ENCODE measurements around the gene LCN15. TPM values are rescaled to one million over a fixed set of nuclear protein-coding genes. Genes with fewer than 3 reads are reported as not detected.
A peak's percentile ranks its signal among the peaks of the same experiment; 100 is the strongest.

The LCN15 gene
- total and polyA plus RNA-seq, 2 of the 13 experiments (the other 11 are each of a cell fraction or from before 2014, with no cell fraction given): 1.3 to 53.7 TPM

GRCh38 chr9:136806631-136807201, 42.4 kb upstream of the LCN15 start:
- H3K79me2 ChIP-seq (ENCODE audit: insufficient read depth, low read length): peaks cover 59% of the 10 kb centered on the region
- ATAC-seq (peak; percentile 17), FAIRE-seq (no peak), DNase-seq (ENCODE audit: low spot score) (no peak)
- peak overlapping the region; percentile 86 for H3K9ac ChIP-seq (ENCODE audit: insufficient read depth, low read depth, low read length)
- peaks cover 75% of the 10 kb centered on the region for H3K4me1 ChIP-seq (ENCODE audit: insufficient read depth, low read length)
- no peaks in the 10 kb centered on the region; the same call in 1 of the 2 replicates for H4K20me1 ChIP-seq (ENCODE audit: insufficient read depth, low read length)
- ChIA-PET POLR2A (interaction anchor here (0.6 to 5.0 kb wide), 9 partner anchors 7 to 249 kb away, joined by 3 to 35 read pairs (median 6); partner anchors contain the start of genes CCDC183, TMEM141 and TRAF2), CTCF (ENCODE audit: low intra/inter-chr PET ratio, low total read pairs) (no interaction called here)
- peaks cover 2 to 5% of the 10 kb centered on the region in 2 experiments; a peak in 3 of 5 replicates for H3K36me3 ChIP-seq (replicated peaks in 1 of 2; ENCODE audit: control insufficient read depth in 1 of 2, insufficient read depth in 2 of 2, low read length in 2 of 2)
- WGBS (ENCODE audit: low lambda C conversion rate): 11% methylated on average over 12 of the region's 25 CpGs
- H3K4me3 ChIP-seq (replicated peaks in 1 of 3; ENCODE audit: insufficient read depth in 1 of 3, low read depth in 2 of 3, low read length in 3 of 3): peak overlapping the region; percentile 61 to 96 (median 88); a peak in 5 of 6 replicates
- no TSS peak for BruUV-seq (replicated peaks)
- intact Hi-C loops (cut with micrococcal nuclease; ENCODE audit: unreplicated experiment) (no loop called here), in situ Hi-C loops (cut with HindIII; ENCODE audit: extremely low pct_ligation_motif_present, low pct_unique_long_range_greater_than_20kb) (no loop called here)
- no peak overlapping the region for H2AFZ ChIP-seq (ENCODE audit: low read length)
- H3K4me2 ChIP-seq (ENCODE audit: low read depth, low read length): peak overlapping the region; percentile 72
- H3K27me3 ChIP-seq (ENCODE audit: control insufficient read depth in 1 of 2, insufficient read depth in 2 of 2, low read length in 2 of 2): no peaks in the 10 kb centered on the region
- no peaks in the 10 kb centered on the region for H3K9me3 ChIP-seq (ENCODE audit: low read length)
- H3K27ac ChIP-seq (ENCODE audit: extremely low read length, insufficient read depth, low read length): peak overlapping the region; percentile 76
- no peak for TF ChIP-seq PHB2 (IDR thresholded peaks at IDR 0.05; ENCODE audit: partially characterized antibody)
- TF ChIP-seq, protein P1, sequence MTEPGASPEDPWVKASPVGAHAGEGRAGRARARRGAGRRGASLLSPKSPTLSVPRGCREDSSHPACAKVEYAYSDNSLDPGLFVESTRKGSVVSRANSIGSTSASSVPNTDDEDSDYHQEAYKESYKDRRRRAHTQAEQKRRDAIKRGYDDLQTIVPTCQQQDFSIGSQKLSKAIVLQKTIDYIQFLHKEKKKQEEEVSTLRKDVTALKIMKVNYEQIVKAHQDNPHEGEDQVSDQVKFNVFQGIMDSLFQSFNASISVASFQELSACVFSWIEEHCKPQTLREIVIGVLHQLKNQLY (CRISPR knock-in tag; IDR thresholded peaks at IDR 0.05): peak; percentile 7; the same call in 1 of the 2 replicates
- TF ChIP-seq HNRNPLL (IDR thresholded peaks at IDR 0.05; ENCODE audit: low read depth, low read length, poor library complexity, severe bottlenecking): no peak
- TF ChIP-seq, protein P2, sequence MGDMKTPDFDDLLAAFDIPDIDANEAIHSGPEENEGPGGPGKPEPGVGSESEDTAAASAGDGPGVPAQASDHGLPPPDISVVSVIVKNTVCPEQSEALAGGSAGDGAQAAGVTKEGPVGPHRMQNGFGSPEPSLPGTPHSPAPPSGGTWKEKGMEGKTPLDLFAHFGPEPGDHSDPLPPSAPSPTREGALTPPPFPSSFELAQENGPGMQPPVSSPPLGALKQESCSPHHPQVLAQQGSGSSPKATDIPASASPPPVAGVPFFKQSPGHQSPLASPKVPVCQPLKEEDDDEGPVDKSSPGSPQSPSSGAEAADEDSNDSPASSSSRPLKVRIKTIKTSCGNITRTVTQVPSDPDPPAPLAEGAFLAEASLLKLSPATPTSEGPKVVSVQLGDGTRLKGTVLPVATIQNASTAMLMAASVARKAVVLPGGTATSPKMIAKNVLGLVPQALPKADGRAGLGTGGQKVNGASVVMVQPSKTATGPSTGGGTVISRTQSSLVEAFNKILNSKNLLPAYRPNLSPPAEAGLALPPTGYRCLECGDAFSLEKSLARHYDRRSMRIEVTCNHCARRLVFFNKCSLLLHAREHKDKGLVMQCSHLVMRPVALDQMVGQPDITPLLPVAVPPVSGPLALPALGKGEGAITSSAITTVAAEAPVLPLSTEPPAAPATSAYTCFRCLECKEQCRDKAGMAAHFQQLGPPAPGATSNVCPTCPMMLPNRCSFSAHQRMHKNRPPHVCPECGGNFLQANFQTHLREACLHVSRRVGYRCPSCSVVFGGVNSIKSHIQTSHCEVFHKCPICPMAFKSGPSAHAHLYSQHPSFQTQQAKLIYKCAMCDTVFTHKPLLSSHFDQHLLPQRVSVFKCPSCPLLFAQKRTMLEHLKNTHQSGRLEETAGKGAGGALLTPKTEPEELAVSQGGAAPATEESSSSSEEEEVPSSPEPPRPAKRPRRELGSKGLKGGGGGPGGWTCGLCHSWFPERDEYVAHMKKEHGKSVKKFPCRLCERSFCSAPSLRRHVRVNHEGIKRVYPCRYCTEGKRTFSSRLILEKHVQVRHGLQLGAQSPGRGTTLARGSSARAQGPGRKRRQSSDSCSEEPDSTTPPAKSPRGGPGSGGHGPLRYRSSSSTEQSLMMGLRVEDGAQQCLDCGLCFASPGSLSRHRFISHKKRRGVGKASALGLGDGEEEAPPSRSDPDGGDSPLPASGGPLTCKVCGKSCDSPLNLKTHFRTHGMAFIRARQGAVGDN (CRISPR knock-in tag; IDR thresholded peaks at IDR 0.05): peak; percentile 10; the same call in 1 of the 2 replicates
- TF ChIP-seq ZNF407 (CRISPR knock-in tag; IDR thresholded peaks at IDR 0.05; ENCODE audit: not compliant biosample characterization): peak; percentile 4
- 0 out of 2 replicates have a peak, but pooled peaks have one; percentile 10 for TF ChIP-seq ZFX (CRISPR knock-in tag; IDR thresholded peaks at IDR 0.05; ENCODE audit: low read depth)
- TF ChIP-seq, protein P3, sequence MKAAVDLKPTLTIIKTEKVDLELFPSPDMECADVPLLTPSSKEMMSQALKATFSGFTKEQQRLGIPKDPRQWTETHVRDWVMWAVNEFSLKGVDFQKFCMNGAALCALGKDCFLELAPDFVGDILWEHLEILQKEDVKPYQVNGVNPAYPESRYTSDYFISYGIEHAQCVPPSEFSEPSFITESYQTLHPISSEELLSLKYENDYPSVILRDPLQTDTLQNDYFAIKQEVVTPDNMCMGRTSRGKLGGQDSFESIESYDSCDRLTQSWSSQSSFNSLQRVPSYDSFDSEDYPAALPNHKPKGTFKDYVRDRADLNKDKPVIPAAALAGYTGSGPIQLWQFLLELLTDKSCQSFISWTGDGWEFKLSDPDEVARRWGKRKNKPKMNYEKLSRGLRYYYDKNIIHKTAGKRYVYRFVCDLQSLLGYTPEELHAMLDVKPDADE (CRISPR knock-in tag; IDR thresholded peaks at IDR 0.05): no peak
- 0 out of 2 replicates have a peak, but pooled peaks have one; percentile 25 for TF ChIP-seq ZNF263 (CRISPR knock-in tag; IDR thresholded peaks at IDR 0.05)
